GM23338 (cell line): ENCODE data around the gene AMPD3. TPM values are rescaled to one million over a fixed set of nuclear protein-coding genes. Genes with fewer than 3 reads are reported as not detected.

Experiments
- ATAC-seq: fragments of 200-7000 bp; cut with Tn5 transposase; 3 replicates; pipeline ENCODE4 v1.9.1; 2020
- DNase-seq: peaks from one replicate; pipeline ENCODE4 v3.0.0-alpha.2; 2015; ENCODE audit warnings: low spot score
- H2AFZ ChIP-seq: fragments of 200-600 bp; sonication (generic); 2 replicates; pipeline ENCODE4 v1.8.0; 2016; ENCODE audit warnings: antibody characterized with exemption, mild to moderate bottlenecking, moderate library complexity
- H3F3A ChIP-seq: fragments of 200-600 bp; sonication (generic); replicated peaks from 2 replicates; pipeline ENCODE4 v1.8.0; 2017; ENCODE audit warnings: antibody characterized with exemption, mixed run types, low read depth
- H3K27ac ChIP-seq: fragments of 200-600 bp; sonication (generic); 2 replicates; pipeline ENCODE4 v1.6.1; 2016; ENCODE audit warnings: low read depth
- H3K27me3 ChIP-seq: fragments of 200-600 bp; sonication (generic); 2 replicates; pipeline ENCODE4 v1.8.0; 2016; ENCODE audit warnings: mild to moderate bottlenecking, mixed run types, moderate library complexity; ENCODE audit not compliant: insufficient read depth
- H3K36me3 ChIP-seq: fragments of 200-600 bp; sonication (generic); 2 replicates; pipeline ENCODE4 v1.8.0; 2016; ENCODE audit warnings: mild to moderate bottlenecking; ENCODE audit not compliant: insufficient read depth
- H3K4me1 ChIP-seq: fragments of 200-600 bp; sonication (generic); 2 replicates; pipeline ENCODE4 v1.8.0; 2016; ENCODE audit warnings: mild to moderate bottlenecking, moderate library complexity; ENCODE audit not compliant: insufficient read depth
- H3K4me2 ChIP-seq: fragments of 200-600 bp; sonication (generic); 2 replicates; pipeline ENCODE4 v1.7.1; 2017; ENCODE audit warnings: mixed run types
- H3K4me3 ChIP-seq: fragments of 200-600 bp; sonication (generic); 2 replicates; pipeline ENCODE4 v1.6.1; 2016; ENCODE audit warnings: mixed run types
- H3K79me2 ChIP-seq: fragments of 200-600 bp; sonication (generic); replicated peaks from 2 replicates; pipeline ENCODE4 v1.8.0; 2017; ENCODE audit warnings: mild to moderate bottlenecking; ENCODE audit not compliant: insufficient read depth
- H3K9me2 ChIP-seq: fragments of 200-600 bp; sonication (generic); 2 replicates; pipeline ENCODE4 v1.8.0; 2017; ENCODE audit not compliant: insufficient read depth
- H4K20me1 ChIP-seq: fragments of 200-600 bp; sonication (generic); replicated peaks from 2 replicates; pipeline ENCODE4 v1.8.0; 2017; ENCODE audit warnings: mild to moderate bottlenecking; ENCODE audit not compliant: insufficient read depth
- H3K27ac Mint-ChIP-seq: 2 replicates; pipeline ENCODE4 v1.8.0; 2020; ENCODE audit warnings: inconsistent platforms, mild to moderate bottlenecking, moderate library complexity, mixed read lengths
- H3K27me3 Mint-ChIP-seq: 3 replicates; pipeline ENCODE4 v1.8.0; 2022; ENCODE audit warnings: low read depth, mild to moderate bottlenecking, moderate library complexity, mixed read lengths, inconsistent platforms; ENCODE audit not compliant: insufficient read depth, poor library complexity
- H3K36me3 Mint-ChIP-seq: 3 replicates; pipeline ENCODE4 v1.8.0; 2021; ENCODE audit warnings: low read depth, mild to moderate bottlenecking, inconsistent platforms, moderate library complexity, mixed read lengths
- H3K4me1 Mint-ChIP-seq: 3 replicates; pipeline ENCODE4 v1.8.0; 2020; ENCODE audit warnings: mild to moderate bottlenecking, inconsistent platforms, mixed read lengths
- H3K4me3 Mint-ChIP-seq: 3 replicates; pipeline ENCODE4 v1.8.0; 2021; ENCODE audit warnings: moderate library complexity, mild to moderate bottlenecking, inconsistent platforms, mixed read lengths
- H3K9me3 Mint-ChIP-seq: 3 replicates; pipeline ENCODE4 v1.8.0; 2020; ENCODE audit warnings: moderate library complexity, mild to moderate bottlenecking, inconsistent platforms, mixed read lengths
- CREB1 ChIP-seq: fragments of 250-450 bp; sonication (Bioruptor Pico); IDR thresholded peaks from 2 replicates; pipeline ENCODE4 v1.5.0; 2020; ENCODE audit warnings: low read depth, mild to moderate bottlenecking, moderate library complexity
- EZH2 ChIP-seq: fragments of 200-600 bp; sonication (generic); IDR thresholded peaks from one replicate; pipeline ENCODE4 v1.8.0; 2017; ENCODE audit warnings: antibody characterized with exemption, mild to moderate bottlenecking, low read depth; ENCODE audit not compliant: unreplicated experiment
- EZH2phosphoT487 ChIP-seq: fragments of 200-600 bp; sonication (generic); IDR thresholded peaks from one replicate; pipeline ENCODE4 v1.8.1; 2018; ENCODE audit warnings: antibody characterized with exemption; ENCODE audit not compliant: unreplicated experiment
- JUNB ChIP-seq: IDR thresholded peaks from one replicate; pipeline ENCODE4 v1.6.1; 2016; ENCODE audit warnings: antibody characterized with exemption; ENCODE audit not compliant: unreplicated experiment
- NANOG ChIP-seq: IDR thresholded peaks from 2 replicates; pipeline ENCODE4 v1.6.1; 2016; ENCODE audit warnings: antibody characterized with exemption, borderline replicate concordance
- POLR2AphosphoS5 ChIP-seq: IDR thresholded peaks from 2 replicates; pipeline ENCODE4 v1.6.1; 2016; ENCODE audit warnings: antibody characterized with exemption, low read depth
- STAT1 ChIP-seq: IDR thresholded peaks from one replicate; pipeline ENCODE4 v1.6.1; 2016; ENCODE audit warnings: antibody characterized with exemption; ENCODE audit not compliant: unreplicated experiment
- ZNF114 ChIP-seq: fragments of 250-450 bp; sonication (Bioruptor Pico); IDR thresholded peaks from 2 replicates; pipeline ENCODE4 v1.5.0; 2020; ENCODE audit warnings: mild to moderate bottlenecking, moderate library complexity
- polyA plus RNA-seq: library from polyadenylated mRNA; unstranded; fragments of >200 nt; fragmentation: Nextera tagmentation; extraction: Ambion mirVana; gene quantifications from 2 replicates; pipeline ENCODE4 v1.2.1, GENCODE V29; 2016
- total RNA-seq: library from RNA; depleted of rRNA; stranded (reverse); fragments of >200 nt; shearing (Covaris generic); gene quantifications from 2 replicates; pipeline ENCODE4 v1.2.3, GENCODE V29; 2014
- TF ChIP-seq, protein P1 (sequence below), 2 experiments: fragments of 200-600 bp in 1 of 2; sonication (generic) in 1 of 2; conservative IDR thresholded peaks; 2 replicates each; pipeline versions ENCODE4 v1.5.1 to v1.6.1; 2016 to 2017; ENCODE audit warnings: antibody characterized with exemption in 2 of 2, low read depth in 2 of 2, mild to moderate bottlenecking in 2 of 2, moderate library complexity in 1 of 2
- TF ChIP-seq, protein P2 (sequence below): IDR thresholded peaks from 2 replicates; pipeline ENCODE4 v1.6.1; 2016; ENCODE audit warnings: antibody characterized with exemption
- TF ChIP-seq, protein P3 (sequence below): IDR thresholded peaks from one replicate; pipeline ENCODE4 v1.6.1; 2018; ENCODE audit warnings: antibody characterized with exemption; ENCODE audit not compliant: unreplicated experiment

The AMPD3 gene
- total and polyA plus RNA-seq, 2 experiments from 2014 or later: 1.6 to 2.1 TPM

DNA sequence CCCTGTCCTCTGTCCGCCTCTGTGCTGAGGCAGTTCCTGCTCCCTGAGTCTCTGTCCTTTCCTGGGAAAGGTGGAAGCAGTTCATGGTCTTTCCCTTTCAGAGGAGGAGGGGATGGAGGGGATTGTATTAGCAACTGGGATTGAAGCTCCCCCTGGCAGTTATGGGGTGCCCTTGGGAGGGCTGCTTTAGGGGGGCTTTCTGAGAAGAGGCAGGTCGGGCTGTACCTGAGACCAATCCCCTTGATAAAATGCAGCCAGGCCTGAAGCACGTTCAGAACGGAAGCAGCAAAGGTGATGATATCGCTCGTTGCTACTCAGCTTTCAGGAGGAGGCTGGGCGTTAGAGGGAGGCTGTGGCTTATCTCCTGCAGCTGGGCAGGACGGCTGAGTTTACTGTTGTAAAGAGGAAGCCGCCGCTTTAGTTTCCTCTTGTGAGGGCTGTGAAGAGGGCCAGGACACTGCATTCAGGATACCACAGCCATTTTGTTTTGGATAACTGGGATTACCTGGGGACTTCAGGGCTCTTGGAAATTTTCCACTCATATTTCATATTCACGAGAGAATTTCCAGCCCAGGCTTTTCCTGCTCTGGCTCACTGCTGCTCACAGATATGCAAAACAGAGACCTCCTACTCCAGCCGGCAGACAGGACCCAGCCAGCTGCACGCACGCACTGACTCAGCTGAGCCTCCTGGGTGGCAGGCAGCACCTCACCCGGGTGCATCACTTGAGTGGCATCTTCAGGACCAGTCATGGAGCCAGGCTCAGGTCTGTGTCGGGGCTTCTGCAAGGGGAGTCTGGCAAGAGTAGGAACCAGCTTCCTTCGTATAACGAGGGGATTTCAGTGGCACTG, 798 bp downstream of the AMPD3 start:
- ATAC-seq: peak; percentile 64
- 0 out of 2 replicates have a peak overlapping the region, but pooled peaks have one; percentile 23 for H3K4me3 ChIP-seq
- H3K27ac Mint-ChIP-seq: peak overlapping the region; percentile 40; the same call in 1 of the 2 replicates

DNA sequence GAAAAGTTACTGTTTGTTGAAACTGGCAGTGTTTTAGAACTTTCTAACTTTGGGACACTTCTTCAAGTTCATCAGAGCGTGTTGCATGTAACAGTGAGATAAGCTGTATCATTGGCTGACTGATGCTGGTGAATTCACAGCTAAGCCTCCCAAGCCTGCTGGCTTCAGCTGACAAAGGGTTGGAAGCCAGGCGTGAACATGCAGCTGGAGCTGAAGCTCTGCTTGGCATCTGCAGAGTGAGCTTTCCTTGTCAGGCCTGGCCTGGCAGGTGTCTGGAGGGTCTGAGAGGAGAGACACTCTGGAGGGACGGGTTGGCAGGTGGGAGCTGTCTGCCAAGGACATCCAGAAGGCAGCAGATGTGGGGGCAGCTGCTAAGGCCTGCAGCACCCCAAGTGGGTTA, 1.5 kb downstream of the AMPD3 start:
- Mint-ChIP-seq H3K27ac (no peak overlapping the region), H3K27me3 (peaks cover 21% of the 10 kb centered on the region), H3K4me1 (peaks cover 31% of the 10 kb centered on the region), H3K4me3 (peak overlapping the region; percentile 44; the same call in 2 of the 3 replicates), H3K9me3 (no peaks in the 10 kb centered on the region), H3K36me3 (no peaks in the 10 kb centered on the region)
- no peak overlapping the region for H3K4me3 ChIP-seq
- no peak for ATAC-seq
- DNase-seq: no peak
- no peaks in the 10 kb centered on the region for H3K9me2 ChIP-seq
- H3K79me2 ChIP-seq: no peaks in the 10 kb centered on the region
- no peaks in the 10 kb centered on the region for H3K36me3 ChIP-seq
- peak overlapping the region; percentile 88 for H2AFZ ChIP-seq
- no peak overlapping the region for H3K27ac ChIP-seq
- no peaks in the 10 kb centered on the region for H4K20me1 ChIP-seq
- no peaks in the 10 kb centered on the region for H3F3A ChIP-seq
- H3K27me3 ChIP-seq: peaks cover 12% of the 10 kb centered on the region
- peaks cover 12% of the 10 kb centered on the region for H3K4me1 ChIP-seq
- H3K4me2 ChIP-seq: peak overlapping the region; percentile 62
- no peak for TF ChIP-seq EZH2phosphoT487
- TF ChIP-seq, protein P1, sequence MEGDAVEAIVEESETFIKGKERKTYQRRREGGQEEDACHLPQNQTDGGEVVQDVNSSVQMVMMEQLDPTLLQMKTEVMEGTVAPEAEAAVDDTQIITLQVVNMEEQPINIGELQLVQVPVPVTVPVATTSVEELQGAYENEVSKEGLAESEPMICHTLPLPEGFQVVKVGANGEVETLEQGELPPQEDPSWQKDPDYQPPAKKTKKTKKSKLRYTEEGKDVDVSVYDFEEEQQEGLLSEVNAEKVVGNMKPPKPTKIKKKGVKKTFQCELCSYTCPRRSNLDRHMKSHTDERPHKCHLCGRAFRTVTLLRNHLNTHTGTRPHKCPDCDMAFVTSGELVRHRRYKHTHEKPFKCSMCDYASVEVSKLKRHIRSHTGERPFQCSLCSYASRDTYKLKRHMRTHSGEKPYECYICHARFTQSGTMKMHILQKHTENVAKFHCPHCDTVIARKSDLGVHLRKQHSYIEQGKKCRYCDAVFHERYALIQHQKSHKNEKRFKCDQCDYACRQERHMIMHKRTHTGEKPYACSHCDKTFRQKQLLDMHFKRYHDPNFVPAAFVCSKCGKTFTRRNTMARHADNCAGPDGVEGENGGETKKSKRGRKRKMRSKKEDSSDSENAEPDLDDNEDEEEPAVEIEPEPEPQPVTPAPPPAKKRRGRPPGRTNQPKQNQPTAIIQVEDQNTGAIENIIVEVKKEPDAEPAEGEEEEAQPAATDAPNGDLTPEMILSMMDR (conservative IDR thresholded peaks at IDR 0.05; ENCODE audit: low read depth in 2 of 2): no peak
- no peak for TF ChIP-seq NANOG
- TF ChIP-seq, protein P2, sequence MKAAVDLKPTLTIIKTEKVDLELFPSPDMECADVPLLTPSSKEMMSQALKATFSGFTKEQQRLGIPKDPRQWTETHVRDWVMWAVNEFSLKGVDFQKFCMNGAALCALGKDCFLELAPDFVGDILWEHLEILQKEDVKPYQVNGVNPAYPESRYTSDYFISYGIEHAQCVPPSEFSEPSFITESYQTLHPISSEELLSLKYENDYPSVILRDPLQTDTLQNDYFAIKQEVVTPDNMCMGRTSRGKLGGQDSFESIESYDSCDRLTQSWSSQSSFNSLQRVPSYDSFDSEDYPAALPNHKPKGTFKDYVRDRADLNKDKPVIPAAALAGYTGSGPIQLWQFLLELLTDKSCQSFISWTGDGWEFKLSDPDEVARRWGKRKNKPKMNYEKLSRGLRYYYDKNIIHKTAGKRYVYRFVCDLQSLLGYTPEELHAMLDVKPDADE: no peak
- no peak for TF ChIP-seq STAT1
- TF ChIP-seq ZNF114: no peak
- TF ChIP-seq POLR2AphosphoS5: no peak
- TF ChIP-seq JUNB: no peak
- TF ChIP-seq CREB1 (CRISPR knock-in tag): no peak
- TF ChIP-seq EZH2: no peak

More for the DNA sequence above, 798 bp downstream of the AMPD3 start:
- Histone ChIP-seq H2AFZ (peak overlapping the region; percentile 88), H3K79me2 (no peaks in the 10 kb centered on the region), H3F3A (no peaks in the 10 kb centered on the region), H3K4me2 (peak overlapping the region; percentile 62), H3K27ac (0 out of 2 replicates have a peak overlapping the region, but pooled peaks have one; percentile 45), H4K20me1 (no peaks in the 10 kb centered on the region), H3K9me2 (no peaks in the 10 kb centered on the region), H3K36me3 (no peaks in the 10 kb centered on the region), H3K4me1 (peaks cover 12% of the 10 kb centered on the region), H3K27me3 (peaks cover 16% of the 10 kb centered on the region)
- peaks cover 26% of the 10 kb centered on the region for H3K27me3 Mint-ChIP-seq
- TF ChIP-seq EZH2 (no peak), ZNF114 (no peak)
- TF ChIP-seq, protein P3, sequence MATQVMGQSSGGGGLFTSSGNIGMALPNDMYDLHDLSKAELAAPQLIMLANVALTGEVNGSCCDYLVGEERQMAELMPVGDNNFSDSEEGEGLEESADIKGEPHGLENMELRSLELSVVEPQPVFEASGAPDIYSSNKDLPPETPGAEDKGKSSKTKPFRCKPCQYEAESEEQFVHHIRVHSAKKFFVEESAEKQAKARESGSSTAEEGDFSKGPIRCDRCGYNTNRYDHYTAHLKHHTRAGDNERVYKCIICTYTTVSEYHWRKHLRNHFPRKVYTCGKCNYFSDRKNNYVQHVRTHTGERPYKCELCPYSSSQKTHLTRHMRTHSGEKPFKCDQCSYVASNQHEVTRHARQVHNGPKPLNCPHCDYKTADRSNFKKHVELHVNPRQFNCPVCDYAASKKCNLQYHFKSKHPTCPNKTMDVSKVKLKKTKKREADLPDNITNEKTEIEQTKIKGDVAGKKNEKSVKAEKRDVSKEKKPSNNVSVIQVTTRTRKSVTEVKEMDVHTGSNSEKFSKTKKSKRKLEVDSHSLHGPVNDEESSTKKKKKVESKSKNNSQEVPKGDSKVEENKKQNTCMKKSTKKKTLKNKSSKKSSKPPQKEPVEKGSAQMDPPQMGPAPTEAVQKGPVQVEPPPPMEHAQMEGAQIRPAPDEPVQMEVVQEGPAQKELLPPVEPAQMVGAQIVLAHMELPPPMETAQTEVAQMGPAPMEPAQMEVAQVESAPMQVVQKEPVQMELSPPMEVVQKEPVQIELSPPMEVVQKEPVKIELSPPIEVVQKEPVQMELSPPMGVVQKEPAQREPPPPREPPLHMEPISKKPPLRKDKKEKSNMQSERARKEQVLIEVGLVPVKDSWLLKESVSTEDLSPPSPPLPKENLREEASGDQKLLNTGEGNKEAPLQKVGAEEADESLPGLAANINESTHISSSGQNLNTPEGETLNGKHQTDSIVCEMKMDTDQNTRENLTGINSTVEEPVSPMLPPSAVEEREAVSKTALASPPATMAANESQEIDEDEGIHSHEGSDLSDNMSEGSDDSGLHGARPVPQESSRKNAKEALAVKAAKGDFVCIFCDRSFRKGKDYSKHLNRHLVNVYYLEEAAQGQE: no peak
- H3K9me3 Mint-ChIP-seq: no peaks in the 10 kb centered on the region
- DNase-seq: peak; percentile 77
- H3K4me1 Mint-ChIP-seq: peaks cover 35% of the 10 kb centered on the region
- no peaks in the 10 kb centered on the region for H3K36me3 Mint-ChIP-seq
- H3K4me3 Mint-ChIP-seq: peak overlapping the region; percentile 44; the same call in 2 of the 3 replicates
